NCI-H2196 treated with DMSO at 0.1 percent for 48 hours (cell line): ENCODE results near the gene TECR.
"Not testable (repeated sequence)": the region's sequence is repeated elsewhere in the genome, so short reads cannot be mapped to it uniquely, and the experiment has no call there.

Experiments used
- DNase-seq: peaks from one replicate; lab custom pipeline; 2025; ENCODE audit not compliant: unreplicated experiment; lab: John Stamatoyannopoulos, UW

TECR gene

GRCh38 chr19:14580623-14581237 lies 51.3 kb downstream of the TECR start:
- no peak for DNase-seq

- no peak for DNase-seq
Observed at GRCh38 chr19:14582894-14583340, 53.5 kb downstream of the TECR start, which contains the start of gene CLEC17A. Gene CLEC17A, plus strand, starts transcription at chr19:14583084. Its CDS starts 77 bp downstream, at chr19:14583161.

DNA sequence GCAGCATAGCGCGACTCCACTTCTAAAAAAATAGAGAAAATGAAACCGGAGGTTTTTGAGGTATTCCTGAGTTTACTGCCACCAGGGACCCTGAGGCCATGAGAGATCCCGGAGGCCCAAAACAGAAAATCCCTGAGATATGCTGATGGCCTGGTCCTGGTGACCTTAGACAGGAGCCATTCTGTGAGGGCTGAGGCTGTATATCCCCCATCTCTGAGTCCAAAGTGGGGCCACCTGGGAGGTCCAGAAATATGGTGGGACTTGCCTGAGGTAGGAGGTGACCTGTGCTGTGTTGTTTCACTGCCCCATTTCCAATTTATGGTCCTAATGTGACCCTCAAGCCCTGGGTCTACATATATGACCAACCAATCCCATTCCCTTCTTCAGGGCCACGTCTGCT lies 55.0 kb downstream of the TECR start:
- not testable (repeated sequence) for DNase-seq

DNA sequence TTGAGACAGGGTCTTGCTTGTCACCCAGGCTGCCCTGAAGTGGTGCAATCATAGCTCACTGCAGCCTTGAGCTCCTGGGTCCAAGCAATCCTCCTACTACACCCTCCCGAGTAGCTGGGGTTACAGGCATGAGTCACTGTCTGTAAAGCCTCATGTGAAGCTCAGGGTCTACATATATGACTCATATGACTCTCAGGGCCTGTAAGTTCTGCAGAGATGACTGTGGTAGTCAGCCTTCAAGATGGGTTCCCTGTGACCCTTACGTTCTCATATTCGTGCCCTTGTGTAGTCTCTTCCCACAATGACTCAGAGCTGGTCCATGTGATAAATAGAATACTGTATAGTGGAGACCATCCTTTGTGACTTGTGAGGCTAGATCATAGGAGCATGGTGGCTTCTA lies 55.8 kb downstream of the TECR start:
- not testable (repeated sequence) for DNase-seq

GRCh38 chr19:14589433-14589832 lies 60.0 kb downstream of the TECR start:
- DNase-seq = not testable (repeated sequence)

- no peak for DNase-seq
Observed at GRCh38 chr19:14595558-14595957, 66.2 kb downstream of the TECR start.

- DNase-seq = no peak
Observed at GRCh38 chr19:14599548-14600147, 70.3 kb downstream of the TECR start.

DNA sequence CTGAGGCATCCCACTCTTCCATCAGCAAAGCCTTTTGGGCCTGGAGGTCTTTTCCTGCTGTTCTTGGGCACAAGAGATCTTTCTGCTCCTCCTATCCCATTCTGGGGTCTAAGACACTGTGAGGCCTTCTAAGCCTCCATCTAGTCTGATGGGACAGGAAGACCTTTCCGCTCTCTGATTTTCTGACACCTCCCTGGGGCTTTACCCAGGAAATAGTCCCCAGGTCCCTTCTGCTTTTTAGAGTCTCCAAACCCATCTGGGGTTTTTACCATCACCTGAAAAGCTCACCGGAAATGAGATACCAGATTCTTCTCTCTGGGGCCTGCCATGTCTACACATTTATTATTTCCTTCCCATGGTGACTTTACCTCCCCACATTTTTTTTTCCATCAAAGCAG lies 74.6 kb downstream of the TECR start:
- no peak for DNase-seq

GRCh38 chr19:14606627-14607026 lies 77.2 kb downstream of the TECR start:
- DNase-seq = no peak

GRCh38 chr19:14611051-14611450 lies 81.7 kb downstream of the TECR start:
- DNase-seq = no peak

DNA sequence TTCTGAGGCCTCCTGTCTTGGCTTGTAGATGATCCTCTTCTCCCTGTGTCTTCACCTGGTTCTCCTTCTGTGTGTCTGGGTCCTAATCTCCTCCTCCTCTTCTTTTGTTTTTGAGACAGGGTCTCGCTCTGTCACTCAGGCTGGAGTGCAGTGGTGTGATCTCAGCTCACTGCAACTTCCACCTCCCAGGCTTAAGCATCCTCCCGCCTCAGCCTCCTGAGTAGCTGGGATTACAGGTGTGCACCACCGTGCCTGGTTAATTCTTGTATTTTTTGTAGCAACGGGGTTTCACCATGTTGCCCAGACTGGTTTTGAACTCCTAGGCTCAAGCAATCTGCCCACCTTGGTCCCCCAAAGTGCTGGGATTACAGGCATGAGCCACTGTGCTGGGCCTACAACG lies 82.8 kb downstream of the TECR start:
- not testable (repeated sequence) for DNase-seq

DNA sequence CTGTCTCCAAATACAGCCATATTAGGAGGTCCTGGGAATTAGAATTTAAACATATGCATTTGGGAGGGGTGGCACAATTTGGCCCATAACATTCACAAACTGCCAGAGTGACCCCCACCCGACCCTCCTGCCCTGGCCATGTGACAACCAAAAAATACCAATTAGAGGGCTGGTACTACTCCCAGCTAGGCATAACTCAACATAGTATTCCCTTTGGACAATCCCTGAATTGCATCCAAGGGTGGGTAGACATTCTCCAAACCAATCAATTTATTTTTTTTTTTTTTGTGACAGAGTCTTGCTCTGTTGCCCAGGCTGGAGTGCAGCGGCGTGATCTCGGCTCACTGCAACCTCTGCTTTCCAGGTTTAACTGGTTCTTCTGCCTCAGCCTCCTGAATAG lies 83.3 kb downstream of the TECR start:
- DNase-seq = no peak

DNA sequence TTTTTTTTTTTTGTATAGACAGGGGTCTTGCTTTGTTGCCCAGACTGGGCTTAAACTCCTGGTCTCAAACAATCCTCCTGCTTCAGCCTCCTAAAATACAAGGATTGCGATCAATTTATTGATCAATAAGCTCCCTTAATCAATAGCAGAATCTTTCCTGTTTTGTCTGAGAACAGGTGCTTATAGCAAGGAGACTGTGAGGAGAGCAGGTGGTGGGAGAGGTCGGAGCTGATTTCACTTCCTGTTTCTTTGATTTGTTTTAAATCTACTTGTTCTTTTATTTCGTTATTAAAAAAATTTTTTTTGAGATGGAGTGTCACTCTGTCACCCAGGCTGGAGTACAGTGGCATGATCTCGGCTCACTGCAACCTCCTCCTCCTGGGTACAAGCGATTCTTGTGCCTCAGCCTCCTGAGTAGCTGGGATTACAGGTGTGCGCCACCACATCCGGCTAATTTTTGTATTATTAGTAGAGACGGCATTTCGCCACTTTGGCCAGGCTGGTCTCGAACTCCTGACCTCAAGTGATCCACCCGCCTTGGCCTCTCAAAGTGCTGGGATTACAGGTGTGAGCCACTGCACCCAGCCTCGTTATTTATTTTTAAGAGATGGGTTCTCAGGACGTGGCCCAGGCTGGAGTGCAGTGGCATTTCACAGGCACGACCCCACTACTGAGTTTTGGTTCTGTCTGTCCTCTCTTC lies 84.2 kb downstream of the TECR start:
- not testable (repeated sequence) for DNase-seq

DNA sequence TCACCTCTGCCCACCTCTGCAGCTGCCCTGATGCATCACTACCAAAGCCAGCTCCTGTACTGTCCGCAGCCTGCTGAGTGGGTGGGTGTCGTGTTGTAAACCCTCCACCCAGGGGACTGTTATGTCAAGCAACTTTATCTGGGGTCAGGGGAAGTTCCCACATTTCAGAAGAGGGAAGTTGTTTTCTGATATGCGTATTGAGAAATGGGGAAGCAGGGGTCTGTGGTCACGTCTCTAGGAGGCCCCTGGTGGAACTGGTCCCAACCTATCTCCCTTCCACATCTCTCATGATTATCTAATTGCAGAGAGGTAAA lies 84.7 kb downstream of the TECR start:
- no peak for DNase-seq
